Activated gamma-delta T cell treated with Interleukin-2 at 50 U/mL for 16 hours (primary cell): Measurements from ENCODE around the gene DCLK2.

Experiments used
- DNase-seq: peaks from one replicate; pipeline ENCODE4 v3.0.0-alpha.2; 2020

DCLK2 gene

DNA sequence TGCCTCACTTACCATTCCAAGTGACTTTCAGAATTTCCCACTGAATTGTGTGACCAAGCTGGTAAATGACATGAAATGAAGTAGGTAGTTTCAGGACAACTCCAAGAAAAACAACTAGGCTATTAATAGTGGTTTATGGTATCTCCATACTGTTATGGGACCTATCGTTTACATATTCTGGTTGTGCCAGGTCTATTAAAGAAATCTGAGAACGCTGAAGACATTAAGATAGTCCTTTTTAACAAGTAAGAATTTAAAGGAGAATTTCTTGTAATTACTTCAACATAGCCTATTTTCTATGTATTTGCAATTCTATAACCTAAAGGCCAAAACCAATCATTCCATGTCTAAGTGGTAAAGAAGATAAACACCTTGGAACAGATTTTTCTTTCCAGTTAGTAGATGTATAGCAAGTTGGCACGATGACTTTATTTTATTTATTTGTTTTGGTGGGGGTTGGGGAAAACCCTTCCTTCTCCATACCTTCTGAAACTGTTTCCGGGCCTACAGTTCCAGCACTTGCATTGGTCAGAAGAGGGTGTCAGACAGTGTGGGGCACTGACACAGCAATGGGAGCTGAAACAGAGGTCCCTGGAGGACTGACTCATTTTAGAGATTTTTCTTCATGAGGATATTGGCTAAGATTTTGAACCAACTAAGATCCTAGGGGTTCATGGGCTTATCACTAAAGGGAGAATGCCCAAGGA, 7.6 kb upstream of the DCLK2 start:
- DNase-seq = no peak

DNA sequence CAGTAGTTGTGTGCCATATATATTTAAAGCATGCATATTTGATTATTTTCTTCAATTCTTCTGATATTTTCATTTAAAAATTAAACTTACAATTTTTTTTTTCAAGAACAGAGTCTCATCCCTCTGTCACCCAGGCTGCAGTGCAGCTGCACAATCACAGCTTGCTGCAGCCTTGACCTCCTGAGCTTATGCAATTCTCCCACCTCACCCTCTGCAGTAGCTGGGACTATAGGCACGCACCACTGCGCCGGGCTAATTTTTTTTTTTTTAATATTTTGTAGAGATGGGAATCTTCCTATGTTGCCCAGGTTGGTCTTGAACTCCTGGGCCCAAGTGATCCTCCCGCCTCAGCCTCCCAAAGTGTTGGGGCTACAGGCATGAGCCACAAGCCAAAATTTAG, 5.8 kb upstream of the DCLK2 start:
- no peak for DNase-seq

DNA sequence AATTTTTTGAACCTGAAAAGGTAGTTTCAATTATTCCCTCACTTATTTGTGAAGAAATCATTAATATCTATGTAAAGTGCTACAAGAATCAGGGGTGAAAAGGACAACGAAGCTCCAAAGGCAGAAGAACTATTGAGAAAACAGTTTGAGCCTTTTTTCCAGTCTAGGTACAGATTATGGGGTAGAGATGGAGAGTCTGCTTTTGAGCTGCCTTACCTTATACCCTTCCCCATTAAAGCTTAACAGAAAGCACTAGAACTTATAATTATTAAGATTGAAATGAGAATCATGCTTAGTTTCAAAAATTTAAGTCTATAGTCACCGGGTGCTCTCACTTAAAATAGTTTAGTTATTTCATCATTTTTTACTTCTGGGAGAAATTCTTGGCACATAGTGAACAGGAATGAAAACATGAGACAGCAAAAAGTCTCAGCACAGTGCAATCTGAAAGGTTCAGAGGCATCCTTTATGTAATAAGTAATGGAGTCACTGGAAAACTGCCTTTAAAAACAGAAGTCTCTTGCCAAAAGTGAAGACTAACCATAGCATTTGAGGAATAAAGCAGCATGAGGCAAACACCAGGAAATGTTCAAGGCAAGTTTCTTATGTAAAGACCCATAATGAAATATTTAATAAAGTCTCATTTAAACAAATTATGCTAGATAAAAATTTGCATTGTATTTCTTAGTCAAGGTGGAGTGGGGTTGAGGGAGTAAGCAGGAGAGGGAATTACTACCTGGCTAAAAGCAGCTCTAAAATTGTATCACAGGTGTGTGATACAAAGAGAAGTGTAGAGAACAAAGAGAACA, 5.1 kb upstream of the DCLK2 start:
- DNase-seq = no peak

DNA sequence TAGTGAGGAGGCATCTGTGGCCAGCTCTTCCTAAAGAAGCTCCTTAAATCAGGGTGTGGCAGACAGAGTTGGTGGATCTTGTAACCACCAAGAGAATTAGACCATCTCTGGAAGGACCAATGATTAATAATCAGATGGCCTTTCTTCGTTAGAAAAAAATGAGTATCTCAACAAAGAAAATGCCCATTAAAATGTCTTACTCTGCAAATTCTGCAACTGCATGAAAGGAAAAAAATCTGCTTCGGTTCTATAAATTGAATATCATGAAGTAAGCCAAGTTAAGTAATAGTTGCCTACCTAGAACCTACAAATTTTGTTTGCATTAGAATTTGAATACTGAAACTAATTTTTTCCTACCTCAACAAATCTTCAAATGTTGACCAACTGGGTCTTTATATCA, 4.2 kb upstream of the DCLK2 start:
- DNase-seq = no peak

DNA sequence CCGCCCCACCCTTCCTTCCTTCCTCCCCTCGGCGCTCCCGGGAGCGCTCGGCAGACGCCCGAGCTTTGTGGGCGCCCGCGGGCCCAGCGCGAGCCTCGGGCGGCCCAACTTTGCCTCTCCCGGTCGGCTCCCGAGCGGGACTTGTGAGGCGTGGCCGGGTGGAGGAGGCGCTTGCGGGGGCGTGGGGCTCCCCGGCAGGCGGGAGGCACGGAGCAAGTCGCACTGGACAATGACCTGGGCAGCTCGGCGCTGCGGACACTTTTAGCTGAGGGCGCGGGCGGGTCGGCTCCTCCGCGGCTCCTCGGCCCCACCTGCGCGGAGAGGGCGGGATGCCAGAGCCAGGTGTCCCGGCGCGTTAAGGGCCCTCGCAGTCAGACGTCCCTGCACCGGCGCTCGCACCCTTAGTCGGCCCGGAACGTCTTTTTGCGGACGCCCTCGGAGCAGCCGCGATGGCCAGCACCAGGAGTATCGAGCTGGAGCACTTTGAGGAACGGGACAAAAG, 385 bp downstream of the DCLK2 start:
- DNase-seq = no peak

DNA sequence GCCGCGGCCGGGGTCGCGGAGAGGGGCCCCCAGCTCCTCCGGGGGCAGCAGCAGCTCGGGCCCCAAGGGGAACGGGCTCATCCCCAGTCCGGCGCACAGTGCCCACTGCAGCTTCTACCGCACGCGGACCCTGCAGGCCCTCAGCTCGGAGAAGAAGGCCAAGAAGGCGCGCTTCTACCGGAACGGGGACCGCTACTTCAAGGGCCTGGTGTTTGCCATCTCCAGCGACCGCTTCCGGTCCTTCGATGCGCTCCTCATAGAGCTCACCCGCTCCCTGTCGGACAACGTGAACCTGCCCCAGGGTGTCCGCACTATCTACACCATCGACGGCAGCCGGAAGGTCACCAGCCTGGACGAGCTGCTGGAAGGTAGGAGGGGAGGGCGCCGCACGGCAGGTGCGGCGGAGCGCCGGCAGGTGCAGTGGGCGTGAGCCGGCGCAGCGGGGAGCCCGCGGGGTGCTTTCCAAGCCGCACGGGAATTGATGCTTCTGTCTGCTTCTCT, 886 bp downstream of the DCLK2 start:
- no peak for DNase-seq

DNA sequence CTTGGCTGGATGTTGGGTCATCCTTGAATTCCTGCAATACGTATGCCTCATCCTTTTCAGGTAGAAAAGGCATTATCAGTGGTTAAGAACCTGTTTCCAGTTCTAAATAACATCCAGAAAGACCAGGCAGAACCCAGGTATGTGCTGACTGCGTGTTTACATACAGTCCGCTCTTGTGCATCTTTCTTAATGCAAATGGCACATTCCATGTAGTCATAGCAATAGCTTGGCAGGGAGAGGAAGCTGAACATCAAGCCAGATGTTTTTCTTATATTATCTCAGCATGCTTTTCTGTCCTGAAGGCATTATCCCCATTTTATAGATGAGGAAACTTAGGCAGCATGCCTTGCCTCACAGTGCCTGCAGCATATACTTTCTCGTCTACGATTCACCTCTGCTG, 2.1 kb downstream of the DCLK2 start:
- DNase-seq = no peak

DNA sequence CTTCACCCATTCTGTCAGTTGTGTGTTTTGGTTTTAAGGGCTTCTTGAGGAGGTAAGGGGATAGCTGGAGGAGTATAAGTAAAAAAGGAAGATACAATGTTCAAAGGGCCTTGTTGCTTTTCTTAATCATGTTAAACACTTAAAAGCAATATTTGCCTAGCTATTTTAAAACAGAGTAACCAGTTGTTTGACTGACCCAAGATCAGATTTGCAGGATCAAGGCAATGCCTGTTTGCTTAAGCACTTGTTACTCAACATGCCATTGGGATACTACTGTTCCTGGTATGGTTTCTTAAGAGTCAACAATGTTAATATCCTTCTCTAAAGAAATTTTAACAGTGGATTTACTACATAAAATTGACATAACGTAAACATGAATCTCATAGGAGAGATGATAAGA, 2.6 kb downstream of the DCLK2 start:
- no peak for DNase-seq

DNA sequence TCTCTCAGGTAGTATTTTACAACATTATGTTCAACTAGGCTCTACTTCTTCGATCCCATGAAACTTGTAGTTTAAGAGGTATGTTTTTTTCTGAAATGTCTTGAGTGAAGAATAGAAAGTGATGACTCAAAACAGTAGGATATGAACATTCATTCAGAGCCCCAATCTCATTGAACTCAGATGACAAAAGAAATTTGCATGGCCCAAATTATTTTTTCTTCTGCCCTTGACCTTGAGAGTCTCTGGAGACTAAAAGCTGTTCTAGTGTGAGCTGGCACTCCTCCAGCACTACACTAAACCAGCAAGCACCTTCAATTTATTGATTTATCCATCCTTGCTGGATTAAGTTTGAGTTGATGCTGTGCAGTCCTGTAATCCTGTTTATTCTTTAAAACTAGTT, 4.0 kb downstream of the DCLK2 start:
- DNase-seq = no peak

DNA sequence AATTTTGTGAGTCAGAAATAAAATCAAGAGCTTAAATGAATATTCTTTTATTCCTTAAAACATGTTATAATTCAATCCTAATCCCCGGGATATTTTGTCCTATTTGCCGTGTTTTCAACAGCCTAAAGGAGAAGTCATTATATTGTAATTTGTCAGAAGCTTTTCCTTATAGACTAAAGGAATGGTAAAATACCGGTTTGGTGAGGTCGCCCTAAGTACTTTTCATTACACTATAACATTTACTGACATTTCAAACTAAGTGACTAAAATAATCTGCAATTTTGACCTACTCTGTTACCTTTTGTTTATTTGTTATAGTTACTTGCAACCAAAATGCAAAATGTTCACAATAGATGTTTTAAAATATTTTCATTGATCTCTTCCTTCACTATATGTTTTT, 8.8 kb downstream of the DCLK2 start:
- DNase-seq = no peak

DNA sequence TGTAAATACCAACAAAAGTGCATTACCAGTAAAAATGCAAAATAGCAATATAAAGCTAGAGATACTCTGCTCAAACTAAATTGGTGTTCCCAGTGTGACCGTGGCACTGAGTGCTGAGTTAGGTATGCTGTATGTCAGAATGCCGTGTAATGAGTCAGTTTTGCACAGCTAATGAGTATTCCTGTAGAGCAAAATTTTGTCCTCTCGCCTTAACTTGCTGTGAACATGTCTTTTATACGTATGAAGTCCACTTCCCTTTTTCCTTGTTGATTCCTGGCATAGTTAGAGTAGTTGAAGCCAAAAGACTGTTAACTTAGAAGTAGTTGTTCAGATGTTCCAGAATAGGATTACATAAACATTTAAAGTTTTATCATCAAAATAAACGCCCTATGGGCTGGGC, 11.5 kb downstream of the DCLK2 start:
- DNase-seq = no peak

DNA sequence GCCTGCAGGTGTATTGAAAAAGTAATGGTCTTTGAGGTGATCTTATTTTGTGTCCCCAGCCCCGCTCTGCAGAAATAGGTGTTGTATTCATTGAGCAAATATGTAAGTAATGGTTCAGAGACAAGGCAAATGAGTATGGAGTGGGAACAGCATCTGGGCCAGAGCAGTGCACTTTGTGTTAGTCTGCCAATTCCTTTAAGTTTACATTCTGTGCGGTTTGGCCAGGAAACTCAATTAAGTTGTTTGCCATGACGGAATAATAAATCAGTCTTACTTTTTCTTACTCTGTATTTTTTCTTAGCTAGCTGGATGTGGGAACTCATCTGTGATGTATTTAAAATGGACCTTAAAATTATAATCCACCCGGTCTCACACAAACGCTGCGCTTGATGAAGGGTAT, 12.6 kb downstream of the DCLK2 start:
- no peak for DNase-seq

DNA sequence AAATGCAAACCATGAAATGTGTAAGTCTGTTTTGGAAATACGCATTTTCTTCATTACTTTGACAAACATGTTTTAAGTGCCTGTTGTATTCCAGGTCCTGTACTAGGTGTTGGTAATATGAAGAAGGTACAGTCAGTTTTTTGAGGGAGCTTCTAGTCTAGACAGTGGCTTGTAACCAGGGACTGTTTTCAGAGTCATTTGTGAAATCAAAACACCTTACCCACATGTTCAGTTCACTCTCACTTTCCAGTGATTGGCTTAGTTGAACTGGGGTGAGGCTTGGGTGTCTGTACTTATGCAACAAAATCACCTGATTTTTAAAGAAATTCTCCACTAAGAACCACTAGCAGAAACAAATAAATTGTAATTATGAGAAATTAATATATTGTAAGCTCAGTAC, 16.4 kb downstream of the DCLK2 start:
- no peak for DNase-seq

DNA sequence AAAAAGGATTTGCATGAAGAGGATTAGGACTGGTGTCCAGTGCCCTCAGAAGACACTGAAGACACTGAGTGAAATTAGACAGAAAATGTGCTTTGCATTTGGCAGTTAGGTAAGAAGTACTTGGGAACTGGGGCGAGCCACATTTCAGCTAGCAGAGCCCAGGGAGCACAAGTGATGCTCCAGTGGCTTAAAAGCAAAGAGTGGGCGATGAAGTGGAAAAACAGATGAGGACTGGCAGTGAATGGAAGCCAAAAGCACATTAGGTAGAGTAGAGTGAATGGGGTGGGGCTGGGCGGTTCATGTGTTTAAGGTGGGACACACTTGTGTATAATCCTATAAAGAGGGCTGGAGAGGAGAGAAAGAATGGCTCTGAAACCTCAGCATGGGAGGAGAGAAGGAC, 18.4 kb downstream of the DCLK2 start:
- DNase-seq = no peak

DNA sequence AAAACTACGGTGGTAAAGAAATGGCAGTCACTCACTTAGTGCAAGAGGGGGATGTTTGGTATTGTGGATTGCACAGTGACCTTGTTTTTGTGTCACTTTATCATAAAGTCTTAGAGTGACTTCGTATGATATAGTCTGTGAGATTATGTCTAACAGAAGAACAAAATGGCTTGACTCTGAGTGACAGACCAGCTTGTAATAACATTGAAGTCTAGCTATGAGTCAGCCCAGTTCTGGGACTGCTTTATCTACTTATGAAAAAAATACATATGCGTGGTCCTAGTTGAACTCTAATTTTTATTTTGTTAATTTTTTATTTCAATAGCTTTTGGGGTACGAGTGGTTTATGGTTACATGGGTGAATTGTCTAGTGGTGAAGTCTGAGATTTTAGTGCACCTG, 20.0 kb downstream of the DCLK2 start:
- DNase-seq = no peak

DNA sequence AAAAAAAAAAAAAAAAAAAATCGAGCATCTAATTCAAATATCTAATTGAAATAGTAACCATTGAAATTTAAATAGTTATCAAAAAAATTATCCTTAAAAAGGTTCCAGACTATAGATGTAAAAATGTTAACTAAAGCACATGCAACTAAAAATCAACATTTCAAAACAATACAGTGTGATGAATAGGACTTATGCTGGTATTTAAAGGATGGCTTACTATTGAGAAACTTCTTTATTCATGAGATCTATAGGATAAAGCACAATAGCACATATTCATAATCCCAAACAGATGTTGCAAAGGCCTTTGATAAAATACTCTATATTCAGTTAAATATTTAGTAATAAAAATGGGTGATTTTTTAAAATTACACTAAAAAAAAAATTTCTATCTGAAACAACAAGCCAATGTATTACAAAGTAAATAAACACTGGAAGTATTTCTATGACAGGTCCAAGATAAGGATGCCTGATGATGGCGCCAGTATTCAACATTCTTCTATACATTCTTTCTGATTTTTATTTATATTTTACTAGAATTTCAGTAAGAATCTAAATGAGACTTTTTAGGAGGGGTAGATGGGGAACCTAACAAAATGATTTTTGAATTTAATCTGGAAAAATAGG, 26.3 kb downstream of the DCLK2 start:
- DNase-seq = no peak

DNA sequence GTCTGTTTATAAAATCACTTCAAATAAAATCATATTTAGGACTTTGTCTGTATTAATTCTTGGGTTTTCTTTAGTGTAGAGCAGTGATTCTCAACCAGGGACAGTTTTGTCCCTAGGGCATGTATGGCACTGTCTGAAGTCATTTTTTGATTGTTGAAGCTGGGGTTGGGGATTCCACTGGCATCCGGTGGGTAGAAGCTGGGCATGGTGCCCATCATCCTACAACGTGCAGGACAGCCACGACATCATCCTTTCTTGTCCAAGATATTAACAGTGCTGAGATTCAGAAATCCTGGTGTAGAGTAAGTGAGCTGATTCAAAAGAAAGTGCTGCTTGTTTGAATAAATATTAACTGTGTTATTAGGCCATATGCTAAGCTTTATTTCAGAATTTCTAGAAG, 28.6 kb downstream of the DCLK2 start:
- DNase-seq = no peak

DNA sequence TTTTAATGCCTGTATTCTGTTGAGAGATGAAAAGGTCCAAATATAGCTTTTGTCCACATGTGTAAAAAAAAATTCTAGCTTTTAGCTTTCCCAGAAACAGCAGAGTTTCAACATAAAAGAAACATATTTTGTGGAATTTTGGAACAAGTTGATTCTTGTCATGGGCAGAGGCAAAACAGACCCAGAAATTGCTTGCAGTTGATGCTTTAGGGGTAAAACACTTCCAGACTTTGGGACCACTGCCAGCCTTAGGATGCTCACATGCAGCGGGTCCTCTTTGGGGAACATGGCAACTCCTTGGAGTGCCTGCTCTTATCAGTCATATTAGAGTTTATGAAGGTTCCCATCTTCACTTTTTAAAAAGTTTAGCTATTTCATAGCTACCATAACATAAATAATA, 30.4 kb downstream of the DCLK2 start:
- no peak for DNase-seq

DNA sequence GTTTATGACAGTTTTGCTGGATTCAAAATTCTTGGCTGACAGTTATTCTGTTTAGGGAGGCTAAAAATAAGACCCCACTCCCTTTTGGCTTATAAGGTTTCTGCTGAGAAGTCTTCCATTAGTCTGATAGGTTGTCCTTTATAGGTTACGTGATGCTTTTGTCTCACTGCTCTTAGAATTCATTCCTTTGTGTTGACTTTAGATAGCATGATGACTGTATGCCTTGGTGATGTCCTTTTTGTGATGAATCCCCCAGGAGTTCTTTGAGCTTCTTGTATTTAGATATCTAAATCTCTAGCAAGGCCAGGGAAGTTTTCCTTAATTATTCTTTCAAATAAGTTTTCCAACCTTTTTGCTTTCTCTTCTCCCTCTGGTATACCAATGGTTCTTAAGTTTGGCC, 36.4 kb downstream of the DCLK2 start:
- no peak for DNase-seq

DNA sequence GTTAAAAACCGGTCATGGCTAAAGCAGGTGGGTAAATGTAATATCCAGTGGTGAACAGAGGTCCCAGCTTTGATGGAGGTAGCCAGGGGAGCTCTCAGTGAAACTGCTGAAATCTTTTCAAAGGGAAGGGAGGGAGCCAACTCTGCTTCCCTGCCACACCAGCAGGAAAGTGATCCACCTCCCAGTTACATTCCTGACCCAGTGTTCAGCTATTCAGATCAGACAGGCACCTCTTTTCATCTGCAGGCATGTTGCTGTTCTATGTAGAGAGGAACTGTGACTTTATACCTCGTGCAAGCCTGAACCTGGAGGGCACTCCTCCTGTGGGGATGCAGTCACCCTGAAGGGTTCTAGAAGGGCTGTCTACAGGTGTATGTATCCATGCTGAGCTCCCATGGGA, 37.6 kb downstream of the DCLK2 start:
- no peak for DNase-seq

DNA sequence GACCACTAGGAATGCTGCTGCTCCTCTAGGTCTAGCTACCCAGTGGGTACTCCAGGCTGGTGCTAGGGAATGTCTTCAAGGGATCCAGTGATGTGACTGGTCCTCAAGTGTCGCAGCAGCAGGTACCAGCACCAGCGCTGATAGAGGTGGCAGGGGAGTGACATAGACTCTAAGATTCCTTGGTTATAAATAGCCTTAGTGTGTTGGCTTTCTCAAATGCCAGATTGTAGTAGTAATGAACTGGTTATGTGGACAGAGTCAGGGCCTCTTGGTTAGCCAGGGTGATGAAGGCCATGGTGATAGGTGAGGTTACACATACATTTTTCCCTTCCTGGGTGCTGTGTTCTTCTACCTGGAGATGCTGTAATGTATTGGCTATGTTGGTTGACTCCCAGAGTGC, 38.3 kb downstream of the DCLK2 start:
- DNase-seq = no peak

DNA sequence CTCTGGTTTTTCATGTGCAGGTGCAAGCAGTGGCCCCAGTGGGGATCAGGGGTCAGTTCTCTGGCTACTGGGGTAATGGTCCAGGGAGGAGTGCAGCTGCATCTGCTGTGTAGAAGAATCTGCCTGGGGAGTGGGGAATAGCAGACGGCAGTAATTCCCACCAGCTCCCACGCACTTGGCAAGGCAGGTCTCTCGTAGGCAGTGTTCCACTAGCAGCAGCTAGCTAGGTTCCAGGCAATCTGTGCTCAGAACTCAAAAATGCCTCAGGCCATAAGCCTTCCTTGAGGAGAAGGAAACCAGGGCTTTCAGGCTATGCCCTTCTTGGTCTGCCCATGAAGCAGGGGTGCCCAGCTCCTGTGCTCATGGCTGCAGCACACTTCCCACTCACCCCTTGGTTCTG, 38.8 kb downstream of the DCLK2 start:
- DNase-seq = no peak

DNA sequence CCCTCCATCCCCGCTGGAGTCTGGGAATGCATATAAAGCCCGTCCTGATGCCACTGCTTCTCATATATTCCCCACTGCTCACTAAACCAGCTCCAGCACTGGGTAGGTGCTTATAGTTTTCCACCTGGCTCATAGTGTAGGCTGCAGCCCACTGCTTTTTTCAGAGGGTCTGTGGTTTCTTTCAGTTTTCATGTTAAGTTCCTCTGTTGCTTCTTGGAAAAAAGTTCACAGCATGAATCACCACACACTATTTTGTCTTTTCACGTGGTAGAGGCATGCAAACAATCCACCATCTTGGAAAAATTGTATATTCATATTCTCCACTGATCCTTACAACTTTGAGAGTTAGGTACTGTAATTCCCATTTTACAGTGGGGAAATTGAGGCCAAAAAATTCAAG, 39.4 kb downstream of the DCLK2 start:
- DNase-seq = no peak

DNA sequence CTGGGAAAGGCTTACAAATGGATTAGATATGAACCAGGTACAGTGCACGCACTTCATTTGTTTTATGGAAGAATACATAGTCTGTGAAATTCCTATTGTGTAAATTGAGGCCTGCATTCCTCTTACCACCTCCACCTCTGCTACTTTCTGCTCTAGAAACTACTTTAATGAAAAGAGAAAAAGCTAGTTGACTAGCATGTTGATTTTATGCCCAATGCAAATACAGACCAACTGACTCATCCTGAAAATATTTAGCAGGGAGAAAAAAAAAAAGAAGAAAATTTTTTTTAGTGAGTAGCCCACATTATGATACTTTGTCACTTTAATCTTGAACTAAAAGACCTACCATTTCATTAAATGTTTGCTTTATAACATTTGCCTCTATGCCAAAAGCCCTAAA, 41.2 kb downstream of the DCLK2 start:
- DNase-seq = no peak
